Testis (tissue), 3 donors: ENCODE measurements around the gene MTMR6. TPM values are rescaled to one million over a fixed set of nuclear protein-coding genes. Genes with fewer than 3 reads are reported as not detected.

Source experiments
- DNase-seq: peaks from one replicate; pipeline ENCODE4 v3.0.0-alpha.2; 2019
- H3K27ac ChIP-seq, 2 donors: fragments of 200-600 bp; sonication (generic); one replicate each; pipeline ENCODE4 v1.5.1; 2019
- H3K27me3 ChIP-seq: fragments of 200-600 bp; sonication (generic); one replicate; pipeline ENCODE4 v1.5.1; 2019
- H3K36me3 ChIP-seq: fragments of 200-600 bp; sonication (generic); one replicate; pipeline ENCODE4 v1.5.1; 2017; ENCODE audit warnings: low read depth; ENCODE audit errors: missing control alignments
- H3K4me1 ChIP-seq: fragments of 200-600 bp; sonication (generic); one replicate; pipeline ENCODE4 v1.5.1; 2019
- H3K4me3 ChIP-seq, 2 donors: fragments of 200-600 bp; sonication (generic); one replicate each; pipeline ENCODE4 v1.5.1; 2017 to 2019
- H3K9me3 ChIP-seq: fragments of 200-600 bp; sonication (generic); one replicate; pipeline ENCODE4 v1.5.1; 2017
- POLR2A ChIP-seq: fragments of 450-650 bp; IDR thresholded peaks from one replicate; pipeline ENCODE4 v1.6.1; 2017; ENCODE audit warnings: antibody characterized with exemption, mild to moderate bottlenecking, moderate library complexity
- WGBS, 2 donors: methylation state at CpG; one replicate each; pipeline ENCODE4 v1.1.5; 2018; 5-methylcytosine and 5-hydroxymethylcytosine counted together
- intact Hi-C: fragments of 100-400 bp; cut with DNase I; formaldehyde crosslinking; loops from one replicate; pipeline ENCODE4 v1.15.1; 2023; ENCODE audit warnings: low total_unique reads
- polyA plus RNA-seq: library from polyadenylated mRNA; stranded (reverse); fragments of 350-450 nt; fragmentation: Illumina TruSeq; extraction: RNeasy Lipid Tissue Mini Kit (QIAGEN cat#74804); gene quantifications from one replicate; pipeline ENCODE4 v1.2.3, GENCODE V29; 2014; ENCODE audit warnings: low read depth, low replicate concordance; ENCODE audit not compliant: insufficient read depth
- total RNA-seq, 2 donors: library from RNA; depleted of rRNA; stranded (reverse); fragments of >200 nt; gene quantifications; one replicate each; pipeline ENCODE4 v1.2.3, GENCODE V29; 2016
- TF ChIP-seq, protein P1 (sequence below), 3 experiments: fragments of 450-650 bp in 2 of 3; fragments of 200-600 bp in 1 of 3; sonication (generic) in 1 of 3; IDR thresholded peaks; one replicate each; pipeline ENCODE4 v1.5.1; 2016 to 2019; ENCODE audit warnings: antibody characterized with exemption in 3 of 3, mild to moderate bottlenecking in 2 of 3, moderate library complexity in 1 of 3

MTMR6 gene
- total and polyA plus RNA-seq, 3 donors from 2014 or later = 23.2 to 46.1 (median 24.0) TPM

DNA sequence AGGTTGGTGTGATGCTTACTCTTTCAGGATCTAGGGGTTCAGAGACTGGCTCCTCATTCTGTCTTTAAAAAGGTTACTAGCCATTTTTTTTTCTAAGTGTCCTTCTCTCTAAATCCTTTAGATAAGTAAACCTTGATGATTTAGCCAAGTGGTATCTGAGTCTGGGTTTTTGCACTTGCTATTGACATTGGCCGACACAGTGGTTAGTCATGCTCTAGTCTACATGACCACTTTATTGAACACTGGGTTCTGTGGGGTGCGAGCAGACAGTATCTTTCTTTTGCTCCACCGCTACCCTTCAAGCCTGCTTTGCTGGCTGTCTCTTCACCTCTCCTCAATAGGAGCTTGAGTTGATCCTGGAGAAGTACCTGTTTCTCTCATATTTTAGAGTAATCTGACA lies 7.9 kb upstream of the MTMR6 start:
- WGBS, 2 donors = 85 to 92% methylated on average over 3 of the region's 3 CpGs
- no peak overlapping the region for H3K27ac ChIP-seq

DNA sequence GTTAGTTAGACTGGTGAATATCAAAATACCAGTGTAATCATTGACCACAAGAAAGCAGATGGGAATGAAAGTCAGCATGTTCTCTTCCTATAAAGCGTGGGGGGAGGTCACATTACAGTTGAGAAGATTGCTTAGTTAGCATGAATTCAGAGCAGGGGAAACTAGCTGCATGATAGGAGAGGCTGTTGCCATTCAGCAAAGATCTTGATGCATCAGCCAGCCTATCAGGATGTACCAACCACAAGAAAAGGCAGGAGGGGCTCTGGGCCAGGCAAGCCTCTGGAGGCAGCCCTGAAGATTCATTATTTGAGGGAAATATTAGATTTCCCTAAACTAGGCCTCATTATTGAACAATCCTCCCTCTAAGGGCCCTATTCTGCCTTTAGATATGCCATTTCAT lies 5.0 kb upstream of the MTMR6 start:
- Histone ChIP-seq H3K4me1 (no peaks in the 10 kb centered on the region), H3K4me3 (no peak overlapping the region), H3K36me3 (no peaks in the 10 kb centered on the region), H3K27me3 (no peaks in the 10 kb centered on the region), H3K27ac (no peak overlapping the region), H3K9me3 (no peaks in the 10 kb centered on the region)
- no peak for TF ChIP-seq POLR2A
- intact Hi-C loops = no loop called here
- WGBS, 2 donors = 26 to 44% methylated on average over 1 of the region's 1 CpG
- no peak for DNase-seq

More for the DNA sequence above, 7.9 kb upstream of the MTMR6 start:
- no peak for DNase-seq
- intact Hi-C loops = no loop called here
- no peaks in the 10 kb centered on the region for H3K4me1 ChIP-seq
- H3K9me3 ChIP-seq = no peaks in the 10 kb centered on the region
- TF ChIP-seq POLR2A = no peak
- TF ChIP-seq, protein P1, sequence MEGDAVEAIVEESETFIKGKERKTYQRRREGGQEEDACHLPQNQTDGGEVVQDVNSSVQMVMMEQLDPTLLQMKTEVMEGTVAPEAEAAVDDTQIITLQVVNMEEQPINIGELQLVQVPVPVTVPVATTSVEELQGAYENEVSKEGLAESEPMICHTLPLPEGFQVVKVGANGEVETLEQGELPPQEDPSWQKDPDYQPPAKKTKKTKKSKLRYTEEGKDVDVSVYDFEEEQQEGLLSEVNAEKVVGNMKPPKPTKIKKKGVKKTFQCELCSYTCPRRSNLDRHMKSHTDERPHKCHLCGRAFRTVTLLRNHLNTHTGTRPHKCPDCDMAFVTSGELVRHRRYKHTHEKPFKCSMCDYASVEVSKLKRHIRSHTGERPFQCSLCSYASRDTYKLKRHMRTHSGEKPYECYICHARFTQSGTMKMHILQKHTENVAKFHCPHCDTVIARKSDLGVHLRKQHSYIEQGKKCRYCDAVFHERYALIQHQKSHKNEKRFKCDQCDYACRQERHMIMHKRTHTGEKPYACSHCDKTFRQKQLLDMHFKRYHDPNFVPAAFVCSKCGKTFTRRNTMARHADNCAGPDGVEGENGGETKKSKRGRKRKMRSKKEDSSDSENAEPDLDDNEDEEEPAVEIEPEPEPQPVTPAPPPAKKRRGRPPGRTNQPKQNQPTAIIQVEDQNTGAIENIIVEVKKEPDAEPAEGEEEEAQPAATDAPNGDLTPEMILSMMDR (IDR thresholded peaks at IDR 0.05) = no peak
- H3K4me3 ChIP-seq = no peak overlapping the region
- no peaks in the 10 kb centered on the region for H3K36me3 ChIP-seq
- H3K27me3 ChIP-seq = no peaks in the 10 kb centered on the region

DNA sequence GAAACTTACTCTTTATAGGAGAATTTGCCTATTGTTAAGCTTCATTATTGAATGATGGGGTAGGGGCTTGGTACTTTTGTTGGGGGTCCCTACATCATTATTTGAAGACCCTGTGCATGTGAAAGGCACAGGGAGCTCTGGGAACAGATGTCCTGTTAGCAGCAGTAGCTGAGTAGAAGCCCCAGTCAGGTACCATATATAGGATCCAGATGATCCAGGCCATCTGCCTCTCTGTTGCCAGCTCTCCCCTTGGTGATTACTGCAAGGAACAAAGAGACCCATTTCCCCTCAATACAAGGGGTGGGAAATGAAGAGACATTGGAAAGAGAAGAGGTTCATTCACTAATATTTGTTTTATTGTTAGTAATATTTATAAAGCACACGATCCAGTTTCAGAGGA lies 4.4 kb upstream of the MTMR6 start:
- H3K36me3 ChIP-seq = no peaks in the 10 kb centered on the region
- no peak overlapping the region for H3K27ac ChIP-seq
- H3K27me3 ChIP-seq = no peaks in the 10 kb centered on the region
- DNase-seq = no peak
- H3K9me3 ChIP-seq = no peaks in the 10 kb centered on the region
- intact Hi-C loops = no loop called here
- 78 to 85% methylated on average over 1 of the region's 1 CpG for WGBS, 2 donors
- no peaks in the 10 kb centered on the region for H3K4me1 ChIP-seq
- no peak for TF ChIP-seq POLR2A
- TF ChIP-seq, protein P1 (IDR thresholded peaks at IDR 0.05) = no peak
- no peak overlapping the region for H3K4me3 ChIP-seq

DNA sequence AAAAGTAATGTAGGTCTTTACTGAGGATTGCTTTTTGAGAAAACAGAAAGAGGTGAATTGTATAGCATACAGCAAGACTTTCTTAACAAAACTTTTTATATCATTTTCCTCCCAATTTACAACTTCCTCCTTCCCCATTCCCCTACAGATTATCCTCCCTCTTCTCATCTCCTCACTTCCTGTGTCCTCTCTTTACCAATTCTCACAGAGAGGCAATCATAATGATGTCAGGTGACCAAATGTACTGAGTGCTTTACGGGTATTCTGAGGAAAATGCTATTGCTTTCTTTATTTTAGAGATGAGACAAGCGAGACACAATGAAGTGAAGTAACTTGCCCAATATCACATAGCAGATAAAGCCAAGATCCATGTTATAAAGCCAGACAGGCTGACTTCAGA lies 1.7 kb upstream of the MTMR6 start:
- WGBS, 2 donors = 71 to 77% methylated on average over 2 of the region's 2 CpGs
- H3K4me1 ChIP-seq = peaks cover 7% of the 10 kb centered on the region
- no peak overlapping the region for H3K27ac ChIP-seq
- H3K36me3 ChIP-seq = no peaks in the 10 kb centered on the region
- H3K9me3 ChIP-seq = no peaks in the 10 kb centered on the region
- no peaks in the 10 kb centered on the region for H3K27me3 ChIP-seq
- TF ChIP-seq, protein P1 (IDR thresholded peaks at IDR 0.05) = no peak
- no peak for TF ChIP-seq POLR2A
- intact Hi-C loops = no loop called here
- no peak for DNase-seq
- H3K4me3 ChIP-seq = no peak overlapping the region

DNA sequence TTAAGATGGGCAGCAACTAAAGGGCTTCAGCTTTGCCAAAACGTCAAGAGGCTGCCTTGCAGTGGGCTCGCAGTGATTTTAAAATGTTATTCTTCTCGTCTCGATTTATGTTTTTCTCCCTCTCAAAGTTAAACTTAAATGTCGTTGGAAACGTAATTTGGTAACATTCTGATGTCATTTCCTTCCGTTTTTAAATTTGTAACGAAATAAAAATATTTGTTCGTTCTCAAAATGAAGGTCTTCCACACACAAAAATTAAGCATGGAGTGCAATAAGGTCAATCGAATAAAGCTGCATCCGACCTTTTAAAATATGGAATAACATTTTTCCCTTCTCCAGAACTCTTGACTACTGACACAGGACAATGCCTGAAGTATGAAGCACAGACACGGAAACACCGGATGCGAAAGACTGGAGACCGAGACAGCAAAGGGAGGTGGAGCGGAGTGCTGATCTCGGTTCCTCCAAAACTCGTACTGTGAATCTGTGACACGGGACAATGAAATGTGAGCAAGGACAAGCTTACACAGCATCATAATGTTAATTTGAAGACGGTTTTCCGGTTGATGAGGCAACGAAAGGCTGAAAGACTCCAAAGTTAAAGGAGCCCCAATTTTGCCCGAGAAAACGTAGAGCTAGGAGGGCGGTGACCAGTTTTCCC lies 850 bp downstream of the MTMR6 start:
- Histone ChIP-seq H3K4me1 (peaks cover 7% of the 10 kb centered on the region), H3K4me3 (peak overlapping the region; percentile 63 to 87), H3K27me3 (no peaks in the 10 kb centered on the region), H3K27ac (peak overlapping the region; percentile 75), H3K9me3 (no peaks in the 10 kb centered on the region), H3K36me3 (no peaks in the 10 kb centered on the region)
- TF ChIP-seq, protein P1 (IDR thresholded peaks at IDR 0.05) = no peak
- no peak for TF ChIP-seq POLR2A
- intact Hi-C loops = no loop called here
- 4 to 6% methylated on average over 21 to 25 of the region's 25 CpGs for WGBS, 2 donors
- peak; percentile 61 for DNase-seq
